HG03025 (cell line): Measurements from ENCODE around the gene CAPN8.

Source experiments
- ATAC-seq: cut with Tn5 transposase; IDR thresholded peaks from one replicate; pipeline ENCODE4 v1.9.1; 2021; ENCODE audit warnings: mild to moderate bottlenecking, moderate library complexity; ENCODE audit not compliant: unreplicated experiment, low FRiP score

Gene CAPN8

GRCh38 chr1:223492044-223492443 is 173.5 kb downstream of the CAPN8 start:
- ATAC-seq = no peak
